Ecto neural progenitor cell (in vitro differentiated cells): ENCODE measurements around the gene AAGAB.
"Not testable (repeated sequence)": the region's sequence is repeated elsewhere in the genome, so short reads cannot be mapped to it uniquely, and the experiment has no call there.

Experiments
- DNase-seq: peaks from one replicate; pipeline ENCODE4 v3.0.0-alpha.2; 2018; ENCODE audit warnings: low spot score

The AAGAB gene

GRCh38 chr15:67253101-67253500 lies 1.4 kb downstream of the AAGAB start:
- DNase-seq = no peak

GRCh38 chr15:67251318-67251717 lies 3.1 kb downstream of the AAGAB start:
- no peak for DNase-seq

- no peak for DNase-seq
Measured at GRCh38 chr15:67249830-67250229, 4.6 kb downstream of the AAGAB start.

- no peak for DNase-seq
Measured at GRCh38 chr15:67248011-67248505, 6.4 kb downstream of the AAGAB start.

- DNase-seq = not testable (repeated sequence)
Measured at GRCh38 chr15:67246606-67247005, 7.9 kb downstream of the AAGAB start.

GRCh38 chr15:67244971-67245478 lies 9.4 kb downstream of the AAGAB start:
- no peak for DNase-seq

- no peak for DNase-seq
Measured at GRCh38 chr15:67242708-67243111, 11.8 kb downstream of the AAGAB start.

GRCh38 chr15:67241132-67241855 lies 13.2 kb downstream of the AAGAB start:
- no peak for DNase-seq

- no peak for DNase-seq
Measured at GRCh38 chr15:67240235-67241131, 14.0 kb downstream of the AAGAB start.

- no peak for DNase-seq
Measured at GRCh38 chr15:67232591-67232990, 21.9 kb downstream of the AAGAB start.

- no peak for DNase-seq
Measured at GRCh38 chr15:67230504-67230903, 24.0 kb downstream of the AAGAB start.

- DNase-seq = no peak
Measured at GRCh38 chr15:67228286-67228685, 26.2 kb downstream of the AAGAB start.

GRCh38 chr15:67227846-67228245 lies 26.6 kb downstream of the AAGAB start:
- no peak for DNase-seq

- DNase-seq = no peak
Measured at GRCh38 chr15:67227431-67227830, 27.0 kb downstream of the AAGAB start.

- DNase-seq = no peak
Measured at GRCh38 chr15:67225336-67225735, 29.1 kb downstream of the AAGAB start.

- no peak for DNase-seq
Measured at GRCh38 chr15:67224889-67225288, 29.6 kb downstream of the AAGAB start.

GRCh38 chr15:67219288-67219687 lies 35.2 kb downstream of the AAGAB start:
- DNase-seq = no peak

- DNase-seq = no peak
Measured at GRCh38 chr15:67218428-67218827, 36.0 kb downstream of the AAGAB start.

- no peak for DNase-seq
Measured at GRCh38 chr15:67216859-67217258, 37.6 kb downstream of the AAGAB start.

GRCh38 chr15:67215102-67215501 lies 39.4 kb downstream of the AAGAB start:
- DNase-seq = no peak

GRCh38 chr15:67212684-67213367 lies 41.6 kb downstream of the AAGAB start:
- no peak for DNase-seq

- DNase-seq = no peak
Measured at GRCh38 chr15:67210555-67211168, 43.8 kb downstream of the AAGAB start.
